Right lobe of liver (tissue), 4 donors: ENCODE data around the gene MROH9.

Experiments used
- POLR2A ChIP-seq: fragments of 450-650 bp; IDR thresholded peaks from one replicate; pipeline ENCODE4 v1.6.1; 2017; ENCODE audit warnings: antibody characterized with exemption, mild to moderate bottlenecking
- TF ChIP-seq, protein P1 (sequence below), 4 donors: fragments of 200-600 bp in 3 of 4; fragments of 450-650 bp in 1 of 4; IDR thresholded peaks; one replicate each; pipeline versions ENCODE4 v1.5.1 to v1.8.0; 2016 to 2022; ENCODE audit warnings: antibody characterized with exemption in 4 of 4, mild to moderate bottlenecking in 2 of 4
- donor health status: DM: no; HTN: no; CAD: no.
- donor health status: DM: no; HTN: no; CAD: no.
- donor health status: DM: no; HTN: yes; CAD: no.

DNA sequence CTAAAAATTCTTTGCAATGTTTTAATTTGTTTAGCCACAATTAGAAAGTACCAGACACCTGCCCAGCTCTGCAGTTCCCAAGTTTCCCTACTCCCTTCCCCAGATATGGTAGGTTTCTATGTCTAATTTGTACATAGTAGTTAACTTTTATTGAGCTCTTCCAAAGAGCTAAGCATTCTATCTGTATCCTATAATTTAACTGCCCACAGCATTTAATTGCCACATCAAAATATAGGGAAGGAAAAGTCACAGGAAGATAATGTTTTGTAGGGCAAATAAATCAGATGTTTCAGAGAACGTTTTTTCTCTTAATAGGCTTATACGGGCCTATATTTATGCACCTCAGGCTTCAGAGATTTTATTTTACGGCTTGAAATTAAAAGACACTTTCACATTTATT, 139.7 kb downstream of the MROH9 start:
- TF ChIP-seq, protein P1, sequence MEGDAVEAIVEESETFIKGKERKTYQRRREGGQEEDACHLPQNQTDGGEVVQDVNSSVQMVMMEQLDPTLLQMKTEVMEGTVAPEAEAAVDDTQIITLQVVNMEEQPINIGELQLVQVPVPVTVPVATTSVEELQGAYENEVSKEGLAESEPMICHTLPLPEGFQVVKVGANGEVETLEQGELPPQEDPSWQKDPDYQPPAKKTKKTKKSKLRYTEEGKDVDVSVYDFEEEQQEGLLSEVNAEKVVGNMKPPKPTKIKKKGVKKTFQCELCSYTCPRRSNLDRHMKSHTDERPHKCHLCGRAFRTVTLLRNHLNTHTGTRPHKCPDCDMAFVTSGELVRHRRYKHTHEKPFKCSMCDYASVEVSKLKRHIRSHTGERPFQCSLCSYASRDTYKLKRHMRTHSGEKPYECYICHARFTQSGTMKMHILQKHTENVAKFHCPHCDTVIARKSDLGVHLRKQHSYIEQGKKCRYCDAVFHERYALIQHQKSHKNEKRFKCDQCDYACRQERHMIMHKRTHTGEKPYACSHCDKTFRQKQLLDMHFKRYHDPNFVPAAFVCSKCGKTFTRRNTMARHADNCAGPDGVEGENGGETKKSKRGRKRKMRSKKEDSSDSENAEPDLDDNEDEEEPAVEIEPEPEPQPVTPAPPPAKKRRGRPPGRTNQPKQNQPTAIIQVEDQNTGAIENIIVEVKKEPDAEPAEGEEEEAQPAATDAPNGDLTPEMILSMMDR (IDR thresholded peaks at IDR 0.05): no peak
- TF ChIP-seq POLR2A: no peak
